ENCODE data around the gene PPP1R16B.
"Not testable (repeated sequence)": the region's sequence is repeated elsewhere in the genome, so short reads cannot be mapped to it uniquely, and the experiment has no call there.

Gene PPP1R16B

DNA sequence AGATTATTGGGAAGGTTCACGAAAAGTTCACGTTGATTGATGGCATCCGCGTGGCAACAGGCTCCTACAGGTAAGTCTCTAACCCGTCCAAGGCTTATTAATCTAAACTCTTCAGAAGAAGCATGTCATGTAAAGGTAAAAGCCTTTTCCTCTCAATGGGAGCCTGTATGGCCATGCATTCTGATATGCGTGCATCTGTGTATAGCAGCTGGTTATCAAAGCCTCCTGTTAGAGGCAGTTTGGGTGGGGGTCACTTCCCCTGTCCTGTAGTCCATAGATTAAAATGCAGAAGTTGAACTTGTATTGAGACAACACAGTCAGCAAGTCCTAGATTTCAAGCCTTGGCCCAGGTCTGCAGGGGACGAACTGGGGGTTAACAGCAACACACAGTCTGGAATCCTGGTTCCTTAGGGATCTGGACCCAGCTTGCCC lies 142.4 kb downstream of the PPP1R16B start:
- DNase-seq (ENCODE audit: extremely low spot score, insufficient read length, low read depth) (no peak), FAIRE-seq (no peak)

GRCh38 chr20:38950254-38950653 lies 144.8 kb downstream of the PPP1R16B start:
- FAIRE-seq (no peak), DNase-seq (ENCODE audit: extremely low spot score, insufficient read length, low read depth) (no peak)

- FAIRE-seq = no peak
- no peak for DNase-seq (ENCODE audit: extremely low spot score, insufficient read length, low read depth)
Measured at GRCh38 chr20:38951611-38952010, 146.1 kb downstream of the PPP1R16B start.

DNA sequence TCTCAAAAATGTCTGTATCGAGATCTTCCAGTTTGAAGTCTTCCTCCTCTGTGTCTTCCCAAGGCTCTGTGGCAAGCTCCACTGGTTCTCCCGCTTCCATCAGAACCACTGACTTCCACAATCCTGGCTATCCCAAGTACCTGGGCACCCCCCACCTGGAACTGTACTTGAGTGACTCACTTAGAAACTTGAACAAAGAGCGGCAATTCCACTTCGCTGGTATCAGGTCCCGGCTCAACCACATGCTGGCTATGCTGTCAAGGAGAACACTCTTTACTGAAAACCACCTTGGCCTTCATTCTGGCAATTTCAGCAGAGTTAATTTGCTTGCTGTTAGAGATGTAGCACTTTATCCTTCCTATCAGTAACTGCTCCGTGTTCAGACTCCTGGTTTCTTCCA lies 146.7 kb downstream of the PPP1R16B start:
- DNase-seq (ENCODE audit: extremely low spot score, insufficient read length, low read depth) = no peak
- FAIRE-seq = no peak

- no peak for DNase-seq (ENCODE audit: extremely low spot score, insufficient read length, low read depth)
- FAIRE-seq = no peak
Measured at GRCh38 chr20:38953630-38954340, 148.3 kb downstream of the PPP1R16B start.

DNA sequence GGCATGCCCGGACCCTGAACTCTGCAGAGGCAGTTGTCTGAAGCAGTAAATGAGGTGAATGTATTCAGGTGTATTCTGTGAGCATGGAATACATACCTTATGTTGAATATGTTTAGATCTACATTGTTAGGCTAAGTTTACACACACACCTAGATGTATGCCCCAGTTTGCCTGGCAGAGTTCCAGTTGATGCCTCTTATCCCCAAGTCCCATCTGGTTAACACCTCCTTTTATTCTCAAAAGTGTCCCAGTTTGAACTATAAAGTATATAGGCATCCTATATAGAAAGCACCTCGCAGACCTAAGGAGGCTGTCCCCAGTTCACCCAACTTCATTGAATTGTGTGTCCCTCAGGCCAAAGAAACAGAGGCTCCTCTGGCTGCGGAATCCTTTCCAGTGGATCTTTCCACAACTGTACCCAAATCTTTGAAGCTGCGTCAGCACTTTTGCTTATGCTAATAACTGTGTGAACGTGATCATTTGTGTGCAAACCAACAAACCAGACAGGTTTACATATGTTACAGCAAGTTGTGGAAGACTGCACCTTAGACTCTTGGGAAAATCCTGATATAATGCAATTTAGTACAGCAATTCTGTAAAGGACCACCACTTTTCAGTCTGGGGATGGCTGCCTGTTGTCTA lies 151.9 kb downstream of the PPP1R16B start:
- FAIRE-seq = no peak

DNA sequence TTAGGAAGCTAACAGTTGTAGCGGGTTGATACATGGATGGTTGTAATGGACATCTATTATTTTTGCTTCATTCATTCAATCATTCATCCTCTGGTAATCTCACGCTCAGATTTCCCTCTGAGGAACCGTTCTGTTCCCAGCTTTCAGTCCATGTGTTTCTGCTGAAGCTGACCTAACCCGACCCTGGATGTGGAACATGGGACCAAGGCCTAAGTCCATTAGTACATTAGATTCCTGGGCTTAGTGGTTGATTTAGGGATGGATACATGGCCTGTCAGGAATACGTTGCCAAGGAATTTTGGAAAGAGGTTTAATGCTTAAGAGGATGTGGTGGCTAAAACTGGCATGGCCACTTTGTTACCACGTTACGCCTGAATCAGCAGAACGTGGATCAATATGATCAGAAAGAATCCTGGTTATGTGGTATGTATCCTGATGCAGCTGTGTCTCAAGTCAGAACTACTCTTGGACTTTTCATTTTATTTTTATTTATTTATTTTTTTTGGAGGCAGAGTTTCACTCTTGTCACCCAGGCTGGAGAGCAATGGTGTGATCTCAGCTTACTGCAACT lies 152.5 kb downstream of the PPP1R16B start:
- DNase-seq (ENCODE audit: extremely low spot score, insufficient read length, low read depth) = no peak
- FAIRE-seq = no peak

More for the DNA sequence above, 151.9 kb downstream of the PPP1R16B start:
- DNase-seq (ENCODE audit: extremely low spot score, insufficient read length, low read depth) = no peak

- DNase-seq (ENCODE audit: extremely low spot score, insufficient read length, low read depth); FAIRE-seq: not testable (repeated sequence)
Measured at GRCh38 chr20:38960187-38960687, 154.7 kb downstream of the PPP1R16B start.

DNA sequence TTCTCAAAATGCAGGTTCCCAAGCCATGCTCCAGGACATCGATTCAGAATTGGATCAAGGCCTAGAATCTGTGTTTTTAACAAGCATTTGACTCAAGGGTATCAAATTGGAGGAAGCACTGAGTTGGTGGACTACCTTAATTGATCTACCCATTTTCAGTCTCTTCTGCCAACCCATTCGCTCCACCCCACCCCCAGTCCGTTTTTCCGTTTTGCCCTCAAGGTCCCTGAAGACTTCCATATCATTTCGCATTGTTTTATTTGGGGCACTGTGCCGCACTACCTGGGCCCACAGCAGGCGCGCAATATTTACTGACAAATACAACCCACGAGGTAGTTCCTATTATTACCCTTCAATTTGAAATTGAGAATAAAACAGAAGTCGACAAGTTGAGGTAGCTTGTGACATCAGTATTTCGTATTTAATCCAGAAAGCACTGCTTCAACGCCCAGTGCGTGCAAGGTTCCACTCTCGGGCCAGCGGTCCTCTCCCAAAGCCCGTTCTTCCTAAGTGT lies 156.1 kb downstream of the PPP1R16B start:
- FAIRE-seq (no peak), DNase-seq (ENCODE audit: extremely low spot score, insufficient read length, low read depth) (no peak)

GRCh38 chr20:38962044-38962927 lies 156.8 kb downstream of the PPP1R16B start, which contains the start of gene DHX35:
DHX35 (plus strand) TSS chr20:38962344; CDS start chr20:38962368, 24 bp downstream.
- peak; percentile 95 for FAIRE-seq

DNA sequence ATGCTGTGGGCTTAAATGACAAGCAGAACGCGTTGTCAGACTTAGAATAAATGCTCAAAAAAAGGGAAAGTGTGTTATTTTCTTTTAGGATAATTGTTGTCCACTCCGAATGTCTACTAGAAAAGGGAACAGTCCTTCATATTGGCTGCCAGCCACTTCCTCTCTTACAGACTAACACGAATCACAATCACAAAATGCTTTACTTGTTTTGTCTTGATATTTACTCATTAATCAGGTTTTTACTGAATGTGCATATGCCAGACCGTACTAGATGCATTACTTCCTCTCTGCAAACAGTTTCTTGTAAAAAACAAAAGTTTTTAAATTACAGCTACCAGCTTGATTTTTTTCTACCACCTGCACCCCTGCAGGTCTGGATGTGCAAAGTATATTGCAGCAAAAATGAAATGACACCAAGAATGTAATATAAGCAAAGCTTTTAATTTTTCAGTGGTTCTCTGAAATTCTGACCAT lies 157.5 kb downstream of the PPP1R16B start:
- FAIRE-seq (no peak), DNase-seq (ENCODE audit: extremely low spot score, insufficient read length, low read depth) (no peak)

More at GRCh38 chr20:38962044-38962927, 156.8 kb downstream of the PPP1R16B start, which contains the start of gene DHX35:
- DNase-seq (ENCODE audit: extremely low spot score, insufficient read length, low read depth) = peak; percentile 97

DNA sequence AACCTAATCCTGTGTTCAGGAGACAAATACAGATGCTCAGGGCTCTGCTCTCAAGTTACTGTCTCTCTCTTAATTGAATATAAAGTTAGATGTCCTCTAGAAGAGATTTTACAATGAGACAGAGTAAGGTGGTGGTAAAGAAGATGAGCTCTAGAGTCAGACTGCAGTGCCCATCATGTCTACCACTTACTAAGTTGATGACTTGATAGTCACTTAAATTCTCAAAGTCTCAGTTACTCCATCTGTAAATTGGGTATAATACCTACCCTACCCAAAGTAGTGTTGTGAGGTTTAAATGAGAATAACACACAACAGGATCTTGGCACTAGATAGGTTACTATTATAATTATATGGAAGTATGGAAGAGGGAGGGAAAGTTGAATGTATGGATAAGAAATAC lies 158.2 kb downstream of the PPP1R16B start:
- FAIRE-seq (no peak), DNase-seq (ENCODE audit: extremely low spot score, insufficient read length, low read depth) (no peak)

GRCh38 chr20:38965264-38965663 lies 159.8 kb downstream of the PPP1R16B start:
- DNase-seq (ENCODE audit: extremely low spot score, insufficient read length, low read depth) = no peak
- FAIRE-seq = no peak

DNA sequence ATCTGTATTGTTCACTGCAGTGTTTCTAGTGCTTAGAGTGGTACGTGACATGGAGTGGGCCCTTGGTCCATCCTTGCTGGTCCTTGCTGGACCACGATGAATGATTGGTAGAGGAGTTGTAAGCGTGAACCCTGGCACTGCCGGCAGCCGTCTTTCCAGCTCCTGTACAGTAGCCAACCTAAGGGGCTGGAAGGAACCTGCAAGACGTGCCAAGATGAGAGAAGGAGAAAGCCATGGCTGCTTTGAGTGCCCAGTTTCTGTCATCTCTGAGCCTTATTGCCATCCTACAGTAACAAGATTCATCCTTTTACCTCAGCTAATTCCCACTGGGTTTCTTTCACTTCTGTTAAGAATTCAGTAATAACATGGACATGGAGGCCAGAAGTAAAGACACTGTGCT lies 162.6 kb downstream of the PPP1R16B start:
- DNase-seq (ENCODE audit: extremely low spot score, insufficient read length, low read depth) (no peak), FAIRE-seq (no peak)

DNA sequence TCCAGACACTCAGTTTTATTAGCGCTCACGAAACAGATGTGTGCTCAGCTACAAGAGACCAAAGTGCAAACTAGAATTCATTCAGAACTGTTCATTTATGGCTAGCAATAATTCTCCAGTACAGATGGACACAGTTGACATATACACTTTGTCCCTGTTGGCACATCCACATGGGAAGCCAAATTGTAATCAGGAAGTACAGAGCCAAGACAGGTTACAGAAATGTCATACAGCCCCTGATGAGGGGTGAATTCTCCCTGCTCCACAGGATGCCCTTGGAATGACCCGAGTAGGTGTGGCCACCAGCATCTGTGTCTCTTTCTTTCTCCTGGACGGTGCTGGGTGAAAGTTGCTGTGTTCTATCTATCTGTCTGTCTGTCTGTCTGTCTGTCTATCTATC lies 164.2 kb downstream of the PPP1R16B start:
- no peak for FAIRE-seq
- DNase-seq (ENCODE audit: extremely low spot score, insufficient read length, low read depth) = no peak

- DNase-seq (ENCODE audit: extremely low spot score, insufficient read length, low read depth) (no peak), FAIRE-seq (no peak)
Measured at GRCh38 chr20:38970302-38970701, 164.8 kb downstream of the PPP1R16B start.

Data from GM18507 (cell line).